ENCODE measurements around the gene LRRC7.

The LRRC7 gene

DNA sequence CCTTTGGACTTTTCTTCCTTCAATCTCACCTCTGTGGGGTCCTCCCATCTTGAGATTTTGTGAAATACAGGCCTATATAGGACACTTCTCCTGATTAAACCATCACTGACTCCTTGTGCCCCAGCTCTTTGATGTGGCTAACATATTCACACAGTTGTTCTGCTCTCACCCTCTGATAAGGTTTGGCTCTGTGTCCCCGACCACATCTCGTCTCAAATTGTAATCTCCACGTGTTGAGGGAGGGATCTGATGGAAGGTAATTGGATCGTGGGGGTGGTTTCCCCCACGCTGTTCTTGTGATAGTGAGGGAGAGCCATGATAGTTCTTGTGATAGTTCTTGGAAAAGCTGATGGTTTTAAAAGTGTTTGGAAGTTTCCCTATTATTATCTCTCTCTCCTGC is 19.7 kb downstream of the LRRC7 start:
- no peak for DNase-seq (ENCODE audit: low read depth in 2 of 3, low spot score in 1 of 3)

DNA sequence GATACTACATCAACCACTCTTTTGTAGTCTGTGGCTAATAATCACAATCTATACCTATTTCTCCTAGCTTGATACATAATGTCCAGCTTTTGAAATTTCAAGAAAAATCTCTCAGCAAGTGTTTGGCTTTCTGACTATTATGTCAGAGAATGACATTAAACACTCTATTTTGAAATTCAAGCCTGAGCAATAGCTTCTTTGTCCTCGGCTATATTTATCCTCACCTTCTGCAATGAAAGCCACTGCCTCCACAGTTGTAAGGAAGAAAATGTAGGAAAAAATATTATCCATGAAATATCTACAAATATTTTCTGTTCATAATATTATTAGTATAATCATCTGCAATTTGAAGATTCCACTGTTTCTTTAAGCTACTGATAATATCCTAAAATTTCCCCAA is 22.1 kb downstream of the LRRC7 start:
- DNase-seq (ENCODE audit: low read depth in 2 of 3, low spot score in 1 of 3) = no peak

DNA sequence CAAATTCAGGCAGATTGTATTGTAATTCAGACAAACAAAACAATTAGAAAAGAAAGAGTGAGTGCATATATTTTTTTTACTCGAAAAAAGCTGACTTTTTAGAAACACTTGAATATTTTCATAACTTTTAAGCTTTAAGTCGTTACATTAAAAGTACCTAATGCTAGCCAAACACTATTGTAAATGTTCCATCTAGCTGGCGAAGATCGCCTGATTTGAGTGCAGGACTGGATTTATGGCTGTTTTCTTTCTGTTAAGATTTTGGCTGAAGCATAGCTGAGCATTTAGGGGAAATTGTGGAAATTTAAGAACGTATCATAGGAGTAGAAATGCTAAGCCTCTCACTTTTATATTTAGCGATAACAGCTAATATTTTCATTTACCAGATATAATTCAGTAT is 24.6 kb downstream of the LRRC7 start:
- DNase-seq (ENCODE audit: low read depth in 2 of 3, low spot score in 1 of 3) = no peak

DNA sequence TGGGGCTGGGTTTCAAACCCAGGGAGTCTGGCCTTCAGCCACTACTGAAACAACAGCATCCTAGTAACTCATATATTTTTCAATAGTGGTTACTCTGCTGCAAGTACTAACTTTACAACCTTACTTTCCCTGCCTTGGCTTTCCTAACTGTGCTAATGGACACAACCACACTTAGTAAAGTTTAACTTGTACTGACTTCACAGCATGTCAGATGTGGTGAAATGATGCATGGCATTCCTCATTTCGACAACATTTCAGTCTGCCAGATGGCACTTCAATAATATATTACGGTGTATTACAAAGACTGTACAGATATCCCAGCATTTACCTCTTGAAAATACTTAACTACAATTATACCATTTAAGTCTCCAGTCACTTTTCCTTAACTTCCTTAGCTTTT is 27.8 kb downstream of the LRRC7 start:
- no peak for DNase-seq (ENCODE audit: low read depth in 2 of 3, low spot score in 1 of 3)

DNA sequence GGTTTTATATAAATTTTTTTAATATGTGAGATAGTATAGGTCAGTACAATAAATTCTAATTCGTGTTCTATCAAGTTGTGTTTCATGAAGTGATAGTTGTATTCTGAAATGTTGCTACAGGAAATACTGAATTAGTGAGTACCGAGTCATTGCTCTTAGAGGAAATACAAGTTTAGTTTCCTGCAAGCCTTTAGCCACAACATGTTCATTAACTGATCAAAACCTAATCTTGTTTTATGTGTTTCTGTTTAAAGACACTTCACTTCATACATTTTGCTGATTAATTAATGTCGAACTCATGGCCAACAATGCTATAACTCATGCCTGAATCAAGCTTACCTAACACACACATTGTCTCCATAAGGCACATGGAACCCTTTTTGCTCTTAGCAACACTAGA is 43.6 kb downstream of the LRRC7 start:
- DNase-seq (ENCODE audit: low read depth in 2 of 3, low spot score in 1 of 3) = no peak

DNA sequence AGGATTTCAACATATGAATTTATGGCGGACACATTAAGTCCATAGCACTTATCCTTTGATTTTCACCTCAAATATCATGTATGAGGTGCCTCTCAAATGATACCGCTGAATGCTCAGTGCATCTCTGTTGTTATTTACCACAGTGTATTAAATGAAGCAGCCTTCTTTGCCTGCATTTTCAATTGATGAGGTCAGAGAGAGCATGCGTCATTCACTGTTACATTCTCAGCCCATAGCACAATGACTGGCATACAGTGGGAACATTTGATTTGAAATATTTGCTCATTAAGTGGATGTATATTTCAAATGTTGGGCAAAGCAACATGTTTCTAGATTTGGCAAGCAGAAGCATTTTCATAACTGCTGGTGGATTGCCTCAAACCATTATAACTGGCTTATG is 45.7 kb downstream of the LRRC7 start:
- DNase-seq (ENCODE audit: low read depth in 2 of 3, low spot score in 1 of 3) = no peak

DNA sequence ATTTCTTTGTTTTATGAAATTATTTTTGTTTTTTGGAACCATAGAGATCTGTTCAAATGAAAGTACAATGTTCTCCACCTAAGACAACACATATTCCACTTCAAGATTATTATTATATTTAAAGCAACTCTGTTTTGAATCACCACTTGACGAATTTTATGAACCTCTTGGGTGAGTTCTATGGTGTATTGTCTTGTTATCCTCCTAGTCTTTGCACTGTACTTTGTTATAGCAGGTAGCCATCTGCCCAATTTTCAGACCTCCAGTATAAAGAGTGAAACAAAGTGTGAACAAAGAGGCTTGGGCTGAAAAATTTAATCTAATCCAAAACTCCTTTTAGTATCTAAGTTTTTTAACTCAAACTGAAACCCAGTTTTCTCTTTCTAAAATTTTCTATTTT is 71.0 kb downstream of the LRRC7 start:
- DNase-seq (ENCODE audit: low read depth in 2 of 3, low spot score in 1 of 3) = no peak

DNA sequence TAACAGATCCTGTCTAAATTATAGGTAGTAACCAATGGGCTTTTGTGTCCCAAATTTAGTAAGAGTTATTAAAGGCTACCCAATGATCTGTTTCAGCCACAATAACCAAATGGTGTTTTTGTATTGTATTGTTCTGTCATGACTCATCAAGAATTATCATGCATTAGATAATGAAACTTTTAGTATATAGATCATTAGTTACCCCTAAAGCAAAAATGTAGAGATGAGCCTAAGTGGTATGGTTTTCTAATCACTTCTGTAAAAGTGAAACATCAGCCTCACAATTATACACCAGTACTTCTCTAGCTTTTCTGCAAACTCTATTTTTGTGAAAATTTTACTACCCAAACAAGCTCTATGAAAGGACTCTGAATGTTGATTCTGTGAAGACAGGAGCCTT is 71.4 kb downstream of the LRRC7 start:
- no peak for DNase-seq (ENCODE audit: low read depth in 2 of 3, low spot score in 1 of 3)

DNA sequence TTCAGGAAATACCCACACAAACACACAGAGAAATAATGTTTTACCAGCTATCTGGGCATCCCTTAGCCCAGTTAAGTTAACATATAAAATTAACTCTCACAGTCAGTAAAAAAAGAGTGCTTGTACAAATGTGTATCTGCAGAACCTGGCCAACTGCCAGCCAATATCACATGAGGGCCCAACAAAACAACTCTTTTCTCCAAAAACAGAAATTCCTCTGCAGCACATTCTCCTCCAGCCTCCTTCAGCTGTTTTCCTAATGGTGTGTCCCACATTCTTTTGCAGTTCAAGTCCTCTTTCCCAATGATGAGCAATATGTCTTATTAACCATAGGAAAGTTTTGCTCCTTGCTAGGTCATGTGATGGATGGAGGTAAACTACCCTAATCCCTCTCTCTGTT is 75.5 kb downstream of the LRRC7 start:
- DNase-seq (ENCODE audit: low read depth in 2 of 3, low spot score in 1 of 3) = no peak

DNA sequence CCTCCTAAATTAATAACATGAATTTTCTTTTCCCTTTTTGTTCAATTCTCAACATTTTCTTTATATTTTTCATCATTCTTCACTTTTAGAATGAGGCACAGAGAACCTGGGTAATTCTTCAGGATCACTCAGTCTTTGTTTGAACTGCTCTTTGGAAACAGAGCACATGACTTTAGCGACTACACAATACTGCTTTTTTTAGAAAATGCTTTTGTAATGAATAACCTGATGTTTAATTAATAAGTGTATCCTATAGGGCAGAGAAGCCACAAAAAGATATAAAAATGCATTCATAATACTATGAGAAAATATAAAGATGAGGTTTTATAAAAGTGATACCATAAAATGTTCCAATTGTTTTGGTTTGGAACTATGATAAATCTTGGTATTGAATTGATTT is 77.8 kb downstream of the LRRC7 start:
- no peak for DNase-seq (ENCODE audit: low read depth in 2 of 3, low spot score in 1 of 3)

DNA sequence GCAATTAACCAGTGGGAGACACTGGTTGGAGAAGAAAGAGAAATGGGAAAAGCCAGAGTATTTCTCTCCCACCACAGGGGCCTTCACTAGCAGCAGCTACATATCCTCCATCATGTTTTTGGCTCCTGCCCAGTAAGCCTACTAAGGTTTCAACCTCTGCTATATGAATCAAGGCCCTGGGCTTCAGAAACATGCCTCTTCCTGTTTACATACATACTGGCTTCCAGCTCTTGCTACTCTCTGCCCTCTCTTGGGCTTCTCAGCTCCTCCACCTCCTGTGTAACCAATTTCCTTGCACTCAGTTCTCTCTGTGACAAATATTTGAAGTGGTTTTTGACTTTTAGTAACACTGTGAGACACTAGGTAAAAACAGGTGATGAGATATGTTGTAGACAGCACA is 80.8 kb downstream of the LRRC7 start:
- DNase-seq (ENCODE audit: low read depth in 2 of 3, low spot score in 1 of 3) = no peak

DNA sequence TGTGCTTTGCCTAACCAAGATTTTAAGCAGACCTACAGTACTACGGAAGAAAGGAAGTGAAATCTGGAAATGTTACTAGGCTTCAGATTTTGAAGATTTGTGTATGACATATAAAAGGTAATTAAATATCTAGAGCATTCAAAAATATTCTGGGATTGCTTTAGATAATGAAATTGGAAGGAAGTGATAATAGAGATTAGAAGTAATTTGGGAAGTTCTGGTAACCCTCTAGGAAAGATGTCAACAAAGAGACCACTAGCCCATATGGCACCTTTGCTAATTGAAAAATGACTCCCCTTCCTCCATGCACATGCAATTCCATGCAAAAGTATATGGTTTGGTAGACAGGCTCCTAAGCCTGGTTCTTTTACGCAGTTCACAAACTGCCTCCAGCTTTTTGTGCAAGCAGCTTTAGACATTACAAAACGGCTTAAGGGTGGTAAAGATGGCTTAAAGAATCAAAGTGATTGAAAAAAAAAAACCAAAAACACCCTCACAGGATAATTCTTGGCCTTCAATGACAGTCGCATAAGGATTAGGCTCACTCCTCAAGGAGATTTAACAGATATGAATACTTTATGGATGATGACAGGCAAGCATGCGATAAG is 81.8 kb downstream of the LRRC7 start:
- no peak for DNase-seq (ENCODE audit: low read depth in 2 of 3, low spot score in 1 of 3)

DNA sequence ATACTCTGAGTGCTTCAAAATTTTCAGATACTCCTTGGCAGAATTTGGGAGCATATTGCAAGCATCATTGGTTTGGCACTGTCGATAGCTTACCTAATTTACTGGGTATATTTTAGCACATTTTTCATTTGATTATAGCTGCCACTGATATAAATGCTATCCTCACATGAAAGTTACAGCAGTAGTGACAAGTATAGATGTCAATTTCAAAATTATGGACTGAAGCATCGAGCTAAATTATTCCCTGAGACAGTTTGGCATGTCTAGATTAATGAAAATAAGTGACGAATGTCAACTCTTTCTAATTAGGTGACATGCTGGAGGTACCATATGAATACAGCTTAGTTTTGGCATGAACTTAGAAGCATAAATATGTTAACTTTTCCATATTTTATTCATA is 83.1 kb downstream of the LRRC7 start:
- no peak for DNase-seq (ENCODE audit: low read depth in 2 of 3, low spot score in 1 of 3)

DNA sequence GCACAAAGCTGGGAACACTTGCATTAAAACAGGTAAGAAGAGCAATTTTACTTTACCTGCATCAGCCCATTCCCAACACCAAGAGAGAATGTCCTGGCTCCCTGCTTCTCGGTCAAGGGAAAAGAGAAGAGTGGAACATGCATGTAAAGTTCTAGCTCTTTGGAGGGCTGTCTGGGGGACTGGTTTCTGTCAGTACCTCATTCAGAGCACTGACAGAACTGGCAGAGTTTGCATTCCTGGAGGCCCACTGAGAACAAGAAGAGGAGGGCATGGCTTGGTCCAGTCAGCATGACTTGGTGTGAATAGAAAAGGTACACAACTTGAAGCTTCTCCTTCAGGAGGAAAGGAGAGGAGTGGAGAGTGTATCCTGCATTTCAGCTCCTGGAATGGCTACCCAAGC is 83.9 kb downstream of the LRRC7 start:
- DNase-seq (ENCODE audit: low read depth in 2 of 3, low spot score in 1 of 3) = no peak

DNA sequence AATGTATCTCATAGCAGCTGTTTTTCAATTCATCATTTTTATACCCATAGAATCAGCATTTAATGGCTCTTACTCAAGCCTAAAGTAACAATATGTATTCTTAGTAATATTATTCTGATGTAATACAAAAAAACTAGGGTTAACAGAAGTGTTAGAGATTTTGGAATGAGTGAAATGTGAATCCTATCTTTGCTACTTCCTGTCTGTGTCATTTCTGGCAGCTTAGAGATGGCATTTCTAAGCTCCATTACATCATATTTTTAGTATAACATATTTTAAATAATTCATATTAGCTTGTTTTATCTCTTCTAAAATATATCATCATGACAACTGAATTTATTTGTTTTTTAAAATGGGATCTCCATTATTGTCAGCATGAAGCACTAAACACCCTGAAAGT is 90.2 kb downstream of the LRRC7 start:
- DNase-seq (ENCODE audit: low read depth in 2 of 3, low spot score in 1 of 3) = no peak

DNA sequence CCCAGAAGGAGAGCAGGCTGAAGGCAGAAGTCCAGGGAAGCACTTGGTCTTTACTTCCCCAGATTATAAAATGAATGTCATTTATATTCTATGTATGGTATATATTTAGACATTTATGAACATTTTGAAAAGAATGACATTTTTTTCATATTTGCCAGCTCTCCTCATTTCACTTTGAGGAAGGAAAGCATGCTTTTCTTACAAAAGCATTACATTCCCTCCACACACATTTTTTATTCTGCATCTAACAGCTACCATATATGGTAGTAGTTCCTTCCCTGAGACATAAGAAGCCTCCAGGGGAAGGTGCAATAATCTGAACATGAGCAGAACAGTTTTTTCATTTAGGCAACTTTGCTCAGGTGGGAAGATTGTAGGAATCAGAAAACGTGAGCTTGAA is 94.0 kb downstream of the LRRC7 start:
- no peak for DNase-seq (ENCODE audit: low read depth in 2 of 3, low spot score in 1 of 3)

DNA sequence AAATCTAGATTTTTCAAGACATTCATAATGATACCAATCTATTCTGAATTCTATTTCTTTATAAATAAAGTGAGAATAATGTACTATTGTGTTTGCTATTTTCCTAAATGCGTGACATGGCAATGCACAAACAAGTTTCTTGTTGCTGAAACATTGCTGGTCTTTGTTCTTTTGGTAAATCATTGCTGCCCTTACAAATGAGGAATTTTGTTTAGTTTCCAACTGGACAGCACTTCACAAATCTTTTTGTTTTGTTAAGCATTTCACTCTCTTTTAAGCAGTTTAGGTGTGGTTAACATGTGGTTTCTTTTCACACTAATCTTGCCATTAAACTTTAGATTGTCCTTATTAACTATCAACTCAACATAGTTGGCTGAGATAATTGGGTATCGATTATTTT is 94.6 kb downstream of the LRRC7 start:
- DNase-seq (ENCODE audit: low read depth in 2 of 3, low spot score in 1 of 3) = no peak

DNA sequence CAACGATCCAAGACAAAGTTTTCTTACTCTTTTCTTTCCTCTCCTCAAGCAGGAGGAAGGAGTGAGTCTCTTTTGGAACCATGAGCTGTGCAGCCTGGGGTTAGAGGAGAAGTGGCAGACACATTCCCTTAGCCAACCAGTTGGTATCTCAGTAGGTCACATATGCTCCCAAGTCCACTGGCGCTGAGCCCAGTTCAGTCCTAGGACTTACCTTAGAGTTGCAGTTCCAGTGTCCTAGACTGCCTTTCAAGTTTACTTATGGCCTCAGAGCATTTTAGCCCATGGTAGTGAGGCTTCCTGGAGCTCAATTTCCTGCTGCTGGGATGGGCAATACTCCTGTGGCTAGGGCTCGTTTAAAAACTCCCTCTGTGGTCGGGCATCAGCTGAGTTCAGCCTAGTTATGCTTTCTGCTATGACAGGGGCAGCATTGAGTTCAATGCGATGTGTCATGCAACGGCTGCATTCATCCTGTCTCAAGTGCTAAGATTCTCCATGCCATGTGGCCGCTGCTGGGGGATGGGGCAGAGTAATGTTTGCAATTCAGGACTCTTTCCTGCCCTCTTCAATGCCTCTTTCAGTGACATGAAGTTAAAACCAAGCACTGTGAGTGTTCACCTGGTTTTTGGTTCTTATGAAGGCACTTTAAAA is 103.8 kb downstream of the LRRC7 start:
- DNase-seq (ENCODE audit: low read depth in 2 of 3, low spot score in 1 of 3) = no peak

DNA sequence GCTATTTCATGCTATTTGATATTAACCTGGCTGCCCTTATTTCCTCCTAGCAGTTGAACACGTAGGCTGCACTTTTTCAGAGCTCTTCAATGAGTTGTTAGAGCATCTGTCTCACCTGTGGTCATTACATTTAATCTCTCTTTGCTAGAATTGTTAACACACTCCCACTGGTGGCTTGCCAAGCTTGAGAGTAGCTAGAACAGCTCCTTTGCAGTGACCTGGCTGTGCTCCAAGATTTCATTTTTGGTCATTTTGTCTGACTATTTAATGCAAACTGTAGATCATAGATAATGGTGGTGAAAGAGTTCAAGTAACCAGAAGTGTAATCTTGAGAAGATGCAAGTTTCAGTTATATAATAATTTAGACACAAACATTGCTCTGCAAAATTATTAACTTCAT is 105.6 kb downstream of the LRRC7 start:
- DNase-seq (ENCODE audit: low read depth in 2 of 3, low spot score in 1 of 3) = no peak

DNA sequence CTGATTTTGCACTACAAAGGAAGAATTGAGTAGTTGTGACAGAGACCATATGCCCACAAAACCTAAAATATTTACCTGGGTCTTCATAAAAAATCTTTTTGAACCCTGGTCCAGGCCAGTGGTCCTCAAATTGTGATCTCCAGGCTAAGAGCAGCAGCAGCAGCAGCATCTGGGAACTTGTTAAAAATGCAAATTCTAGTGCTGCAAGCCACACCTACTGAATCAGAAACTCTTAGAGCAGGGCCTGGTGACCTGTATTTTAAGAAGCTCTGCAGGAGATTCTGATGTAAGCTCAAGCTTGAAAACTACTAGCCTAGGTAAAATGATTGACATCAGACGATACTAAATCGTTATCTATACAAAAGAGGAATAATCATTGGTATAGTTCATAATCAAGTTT is 112.2 kb downstream of the LRRC7 start:
- no peak for DNase-seq (ENCODE audit: low read depth in 2 of 3, low spot score in 1 of 3)

DNA sequence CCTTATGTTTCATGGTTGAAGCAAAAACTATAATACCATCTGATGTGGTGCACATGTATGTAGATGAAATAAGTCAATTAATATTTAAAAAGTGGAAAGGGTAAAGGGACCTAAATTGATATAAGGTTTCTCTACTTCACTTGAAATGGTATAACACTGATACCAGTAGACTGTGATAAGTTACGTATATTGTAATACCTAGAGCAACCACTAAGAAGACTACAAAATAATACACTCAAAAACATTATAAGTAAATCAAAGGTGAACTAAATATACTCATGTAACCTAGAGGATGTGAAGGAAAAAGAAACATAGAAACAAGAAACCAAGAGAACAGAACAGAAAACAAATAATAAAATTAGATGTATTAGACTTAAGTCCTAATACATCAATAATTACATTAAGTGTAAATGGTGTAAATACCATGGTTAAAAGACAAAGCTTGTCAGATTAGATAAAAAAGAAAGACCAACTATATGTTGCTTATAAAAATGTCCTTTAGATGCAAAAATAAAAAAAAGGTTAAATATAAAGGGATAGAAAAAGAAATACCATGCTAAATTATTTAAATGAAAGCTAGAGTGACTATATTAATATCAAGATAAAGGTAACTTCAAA is 118.8 kb downstream of the LRRC7 start:
- no peak for DNase-seq (ENCODE audit: low read depth in 2 of 3, low spot score in 1 of 3)

DNA sequence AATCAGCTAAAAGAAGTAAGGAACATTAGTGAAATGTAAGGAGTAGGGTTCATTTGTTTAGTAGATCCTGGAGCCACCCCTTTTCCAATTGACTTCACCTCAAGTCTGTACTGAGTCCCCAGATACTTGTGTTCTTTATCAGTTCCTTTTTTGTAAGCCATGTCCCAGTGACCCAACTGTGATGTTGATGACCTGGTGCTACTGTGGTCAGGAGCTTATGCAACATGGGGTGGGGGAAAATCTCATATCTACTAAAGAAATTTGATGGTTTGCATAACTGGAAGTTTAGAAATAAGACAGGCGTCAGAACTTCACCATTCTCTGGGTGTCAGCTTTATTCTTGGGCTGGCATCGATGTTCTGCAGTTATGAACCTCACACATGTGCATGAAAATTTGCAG is 120.5 kb downstream of the LRRC7 start:
- no peak for DNase-seq (ENCODE audit: low read depth in 2 of 3, low spot score in 1 of 3)

DNA sequence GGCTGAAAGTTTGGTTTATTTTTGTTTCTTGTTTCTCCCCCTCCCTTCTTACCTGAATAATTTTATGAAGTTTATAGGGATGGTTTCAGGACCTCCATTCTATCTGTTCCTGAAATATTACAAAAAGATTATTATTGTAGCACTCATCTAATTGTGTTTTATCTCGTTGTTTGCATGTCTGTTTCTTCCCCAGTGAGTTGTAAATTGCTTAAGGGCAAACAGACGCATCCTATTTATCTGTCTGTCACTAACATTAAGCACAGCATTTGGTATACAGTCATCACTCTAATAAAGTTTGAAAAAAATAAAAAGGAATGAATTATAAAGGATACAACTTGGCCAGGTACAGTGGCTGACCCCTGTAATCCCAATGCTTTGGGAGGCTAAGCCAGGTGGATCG is 123.5 kb downstream of the LRRC7 start:
- DNase-seq (ENCODE audit: low read depth in 2 of 3, low spot score in 1 of 3) = no peak

Measured in stimulated activated CD4-positive, alpha-beta T cell treated with anti-CD3 and anti-CD28 coated beads, Interleukin-12 subunit alpha, Interleukin-12 subunit beta, amount 100 ng/mL, for 48 hours (primary cell).